Measurements from ENCODE around the gene LAMTOR3.

LAMTOR3 gene

DNA sequence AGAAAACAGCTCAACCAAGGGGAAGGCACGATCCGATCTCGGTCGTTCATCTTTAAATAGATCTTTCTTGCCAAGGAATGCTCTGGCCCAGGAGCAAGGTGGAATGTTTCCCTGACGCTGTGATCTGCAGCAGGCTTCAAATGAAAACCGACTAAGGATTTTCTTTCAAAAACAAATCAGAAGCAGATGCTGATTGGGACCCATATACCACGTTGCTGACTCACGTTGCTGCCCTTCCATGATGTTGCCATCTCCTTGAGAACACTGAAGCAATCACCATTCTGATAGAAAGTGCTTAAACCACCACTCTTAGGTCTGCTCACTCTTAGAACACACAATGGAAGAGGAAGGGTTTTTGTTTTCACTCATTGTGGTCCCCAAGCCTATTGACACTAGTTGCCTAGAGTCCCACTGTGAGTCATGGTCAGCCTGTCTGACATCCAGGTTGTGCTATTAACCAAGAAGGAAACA, 26.1 kb downstream of the LAMTOR3 start:
- Histone ChIP-seq H3K36me3 (ENCODE audit: insufficient read depth, low read length) (no peaks in the 10 kb centered on the region), H2AFZ (ENCODE audit: low read length) (no peak overlapping the region), H3K9me2 (replicated peaks; ENCODE audit: low read depth, low read length) (no peaks in the 10 kb centered on the region), H3K4me3 (ENCODE audit: low read length, poor library complexity, severe bottlenecking) (no peak overlapping the region), H3K4me2 (ENCODE audit: low read depth, low read length, poor library complexity, severe bottlenecking) (no peak overlapping the region), H3K9me3 (ENCODE audit: insufficient read depth, low read depth, low read length) (no peaks in the 10 kb centered on the region), H3K27me3 (ENCODE audit: insufficient read depth, low read length, poor library complexity, severe bottlenecking) (no peaks in the 10 kb centered on the region), H3K4me1 (ENCODE audit: insufficient read depth, low read length, poor library complexity, severe bottlenecking) (no peaks in the 10 kb centered on the region), H4K20me1 (ENCODE audit: insufficient read depth, low read length, poor library complexity, severe bottlenecking) (no peaks in the 10 kb centered on the region), H3K79me2 (ENCODE audit: insufficient read depth, low read length) (no peaks in the 10 kb centered on the region), H3F3A (ENCODE audit: low read depth) (no peaks in the 10 kb centered on the region), H3K9ac (ENCODE audit: low read depth, low read length, poor library complexity, severe bottlenecking) (no peak overlapping the region)
- TF ChIP-seq, protein P1, sequence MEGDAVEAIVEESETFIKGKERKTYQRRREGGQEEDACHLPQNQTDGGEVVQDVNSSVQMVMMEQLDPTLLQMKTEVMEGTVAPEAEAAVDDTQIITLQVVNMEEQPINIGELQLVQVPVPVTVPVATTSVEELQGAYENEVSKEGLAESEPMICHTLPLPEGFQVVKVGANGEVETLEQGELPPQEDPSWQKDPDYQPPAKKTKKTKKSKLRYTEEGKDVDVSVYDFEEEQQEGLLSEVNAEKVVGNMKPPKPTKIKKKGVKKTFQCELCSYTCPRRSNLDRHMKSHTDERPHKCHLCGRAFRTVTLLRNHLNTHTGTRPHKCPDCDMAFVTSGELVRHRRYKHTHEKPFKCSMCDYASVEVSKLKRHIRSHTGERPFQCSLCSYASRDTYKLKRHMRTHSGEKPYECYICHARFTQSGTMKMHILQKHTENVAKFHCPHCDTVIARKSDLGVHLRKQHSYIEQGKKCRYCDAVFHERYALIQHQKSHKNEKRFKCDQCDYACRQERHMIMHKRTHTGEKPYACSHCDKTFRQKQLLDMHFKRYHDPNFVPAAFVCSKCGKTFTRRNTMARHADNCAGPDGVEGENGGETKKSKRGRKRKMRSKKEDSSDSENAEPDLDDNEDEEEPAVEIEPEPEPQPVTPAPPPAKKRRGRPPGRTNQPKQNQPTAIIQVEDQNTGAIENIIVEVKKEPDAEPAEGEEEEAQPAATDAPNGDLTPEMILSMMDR (conservative IDR thresholded peaks at IDR 0.05; ENCODE audit: low read length) = no peak
- TF ChIP-seq EZH2phosphoT487 (IDR thresholded peaks at IDR 0.05; ENCODE audit: borderline replicate concordance) = no peak

DNA sequence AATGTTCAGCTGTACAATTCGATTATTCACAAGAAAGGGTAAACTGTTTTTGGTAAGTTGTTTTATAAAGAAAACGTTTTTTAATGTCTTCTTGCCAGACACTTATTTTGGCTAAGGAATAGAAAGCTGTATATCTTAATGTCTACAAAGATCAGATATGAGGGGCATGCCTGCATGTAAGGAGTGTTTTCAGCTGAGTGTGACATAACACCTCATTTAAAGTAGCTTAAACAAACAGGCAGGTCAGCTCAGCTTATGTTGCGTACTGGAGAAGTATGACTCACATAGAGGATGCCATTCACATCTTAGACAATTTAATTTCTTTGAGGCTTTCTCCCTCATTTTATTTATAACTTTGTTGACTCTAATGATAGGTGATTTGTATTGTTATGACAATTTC, 30.4 kb downstream of the LAMTOR3 start:
- H3F3A ChIP-seq (ENCODE audit: low read depth) = no peaks in the 10 kb centered on the region
- H2AFZ ChIP-seq (ENCODE audit: low read length) = no peak overlapping the region
- H3K36me3 ChIP-seq (ENCODE audit: insufficient read depth, low read length) = no peaks in the 10 kb centered on the region
- H4K20me1 ChIP-seq (ENCODE audit: insufficient read depth, low read length, poor library complexity, severe bottlenecking) = no peaks in the 10 kb centered on the region
- no peaks in the 10 kb centered on the region for H3K79me2 ChIP-seq (ENCODE audit: insufficient read depth, low read length)
- H3K4me3 ChIP-seq (ENCODE audit: low read length, poor library complexity, severe bottlenecking) = no peak overlapping the region
- H3K27me3 ChIP-seq (ENCODE audit: insufficient read depth, low read length, poor library complexity, severe bottlenecking) = no peaks in the 10 kb centered on the region
- no peaks in the 10 kb centered on the region for H3K4me1 ChIP-seq (ENCODE audit: insufficient read depth, low read length, poor library complexity, severe bottlenecking)
- H3K9me2 ChIP-seq (replicated peaks; ENCODE audit: low read depth, low read length) = no peaks in the 10 kb centered on the region
- TF ChIP-seq, protein P1 (conservative IDR thresholded peaks at IDR 0.05; ENCODE audit: low read length) = no peak
- no peak for TF ChIP-seq EZH2phosphoT487 (IDR thresholded peaks at IDR 0.05; ENCODE audit: borderline replicate concordance)
- H3K9me3 ChIP-seq (ENCODE audit: insufficient read depth, low read depth, low read length) = no peaks in the 10 kb centered on the region
- no peak overlapping the region for H3K4me2 ChIP-seq (ENCODE audit: low read depth, low read length, poor library complexity, severe bottlenecking)
- no peak overlapping the region for H3K9ac ChIP-seq (ENCODE audit: low read depth, low read length, poor library complexity, severe bottlenecking)

DNA sequence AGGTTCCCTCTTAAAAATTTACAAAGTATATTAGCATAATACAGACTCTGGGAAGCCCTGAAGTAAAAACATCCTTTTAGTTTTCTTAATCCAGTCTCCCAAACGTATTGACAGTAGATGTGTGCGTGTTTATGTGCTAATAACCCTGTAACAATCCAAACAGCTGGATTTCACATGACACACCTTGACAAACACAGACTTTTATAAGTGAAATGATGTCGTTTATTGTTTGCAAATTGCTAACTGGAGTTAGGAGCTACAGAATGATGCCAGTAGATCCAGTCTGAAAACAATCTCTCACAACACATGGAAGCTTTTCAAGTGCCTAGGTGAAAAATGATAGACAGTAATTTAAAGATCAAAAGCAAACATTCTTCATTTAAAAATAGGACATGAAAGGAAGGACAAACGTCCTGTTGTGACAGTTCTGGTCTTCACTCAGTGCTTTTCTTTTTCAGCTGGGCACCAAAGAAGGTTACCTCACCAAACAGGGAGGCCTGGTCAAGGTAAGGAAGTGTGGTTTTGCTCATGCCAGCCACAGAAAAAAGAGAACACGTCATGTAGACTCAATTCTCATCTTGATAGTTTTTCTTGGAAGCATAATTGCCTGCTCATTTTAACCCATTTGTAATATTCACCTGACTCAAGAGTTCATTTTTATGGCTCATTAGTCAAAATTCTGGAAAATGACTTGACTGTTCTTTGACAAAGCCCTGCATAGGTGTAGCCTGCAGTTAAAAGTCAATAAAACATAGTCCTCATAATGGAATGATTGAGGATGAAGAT, 32.9 kb downstream of the LAMTOR3 start:
- Histone ChIP-seq H3K27me3 (ENCODE audit: insufficient read depth, low read length, poor library complexity, severe bottlenecking) (no peaks in the 10 kb centered on the region), H3K9me3 (ENCODE audit: insufficient read depth, low read depth, low read length) (no peaks in the 10 kb centered on the region), H4K20me1 (ENCODE audit: insufficient read depth, low read length, poor library complexity, severe bottlenecking) (no peaks in the 10 kb centered on the region), H3K4me2 (ENCODE audit: low read depth, low read length, poor library complexity, severe bottlenecking) (no peak overlapping the region), H3F3A (ENCODE audit: low read depth) (no peaks in the 10 kb centered on the region), H2AFZ (ENCODE audit: low read length) (peak overlapping the region; percentile 19; the same call in 1 of the 2 replicates), H3K36me3 (ENCODE audit: insufficient read depth, low read length) (no peaks in the 10 kb centered on the region), H3K4me1 (ENCODE audit: insufficient read depth, low read length, poor library complexity, severe bottlenecking) (no peaks in the 10 kb centered on the region), H3K9me2 (replicated peaks; ENCODE audit: low read depth, low read length) (no peaks in the 10 kb centered on the region), H3K79me2 (ENCODE audit: insufficient read depth, low read length) (no peaks in the 10 kb centered on the region), H3K9ac (ENCODE audit: low read depth, low read length, poor library complexity, severe bottlenecking) (no peak overlapping the region), H3K4me3 (ENCODE audit: low read length, poor library complexity, severe bottlenecking) (no peak overlapping the region)
- TF ChIP-seq, protein P1 (conservative IDR thresholded peaks at IDR 0.05; ENCODE audit: low read length) = no peak
- TF ChIP-seq EZH2phosphoT487 (IDR thresholded peaks at IDR 0.05; ENCODE audit: borderline replicate concordance) = no peak
